Dermis blood vessel endothelial cell (primary cell): Measurements from ENCODE around the gene MAP4K2. TPM values are rescaled to one million over a fixed set of nuclear protein-coding genes. Genes with fewer than 3 reads are reported as not detected.
A peak's percentile ranks its signal among the peaks of the same experiment; 100 is the strongest.

Source experiments
- DNase-seq: peaks from one replicate; pipeline ENCODE4 v3.0.0; 2010
- total RNA-seq: library from RNA; depleted of rRNA; stranded (reverse); fragments of >200 nt; gene quantifications from 2 replicates; pipeline ENCODE4 v1.2.3, GENCODE V29; 2014

MAP4K2 gene
- total RNA-seq, 1 donor from 2014 or later = 46.1 TPM

DNA sequence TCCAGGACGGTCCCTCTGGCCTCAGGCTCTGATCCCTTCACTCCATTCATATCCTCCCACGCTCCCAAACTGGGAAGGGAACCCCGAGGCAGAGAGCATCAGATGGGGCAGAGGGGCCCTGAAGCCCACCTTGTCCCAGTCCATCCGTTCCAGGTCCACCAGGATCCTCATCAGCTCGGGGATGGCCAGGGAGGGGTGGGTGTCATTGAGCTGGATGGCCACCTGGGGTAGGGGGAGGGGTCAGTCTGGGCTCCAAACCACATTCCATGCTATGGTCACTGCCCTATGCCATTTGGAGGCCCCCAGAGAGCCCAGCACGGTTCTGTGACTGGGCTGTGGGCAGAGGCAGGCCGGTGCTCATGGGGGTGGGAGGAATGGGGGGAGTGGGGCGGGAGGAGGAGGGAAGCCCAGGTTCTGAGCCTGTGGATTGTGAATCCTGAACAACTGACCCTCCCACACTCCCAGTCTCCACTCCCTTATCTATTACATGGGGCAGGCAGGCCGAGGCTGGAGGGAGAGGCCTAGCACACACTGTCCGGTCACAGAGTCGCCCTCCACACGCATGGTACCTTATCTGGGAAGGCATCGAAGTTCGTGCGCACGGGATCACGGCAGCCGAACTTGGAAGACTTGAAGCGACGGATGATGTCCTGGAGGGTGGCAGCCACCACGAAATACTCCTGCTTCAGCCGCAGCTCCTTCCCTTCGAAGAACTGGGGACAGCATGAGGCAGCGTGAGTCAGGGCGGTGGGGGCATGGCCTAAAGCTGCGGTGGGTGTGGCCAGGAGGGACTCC lies 48.7 kb downstream of the MAP4K2 start:
- DNase-seq = no peak

DNA sequence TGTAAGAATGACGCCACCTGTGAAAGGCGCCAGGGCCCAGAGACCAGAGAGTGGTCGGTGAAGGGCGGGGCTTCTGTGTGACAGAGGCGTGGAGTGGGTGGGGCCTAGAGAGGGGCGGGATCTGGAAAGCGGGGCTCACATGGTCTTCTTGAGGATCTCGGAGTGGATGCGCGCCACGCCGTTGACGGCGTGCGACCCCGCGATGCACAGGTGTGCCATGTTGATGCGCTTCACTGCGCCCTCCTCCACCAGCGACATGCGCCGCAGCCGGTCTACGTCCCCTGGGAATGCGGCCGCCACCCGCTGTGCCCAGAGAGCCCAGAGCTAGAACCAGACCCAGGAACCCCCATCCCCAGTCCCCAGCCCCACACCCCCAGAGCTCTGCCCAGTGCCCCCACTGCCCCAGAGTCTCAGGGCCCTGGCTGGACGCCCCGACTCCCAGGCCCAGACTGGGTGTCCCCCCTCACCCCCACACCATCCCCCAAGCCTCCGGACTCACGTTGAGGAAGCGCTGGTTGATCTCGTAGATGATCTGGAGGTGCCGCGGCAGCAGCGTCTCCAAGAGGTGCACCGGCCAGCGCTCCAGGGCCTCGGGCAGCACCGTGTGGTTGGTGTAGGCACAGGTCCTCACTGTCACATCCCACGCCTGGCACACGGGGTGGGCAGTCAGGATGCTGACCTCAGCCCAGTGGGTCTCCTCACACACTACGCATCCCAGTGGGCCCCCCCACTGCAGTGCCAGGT lies 49.5 kb downstream of the MAP4K2 start:
- DNase-seq = no peak

DNA sequence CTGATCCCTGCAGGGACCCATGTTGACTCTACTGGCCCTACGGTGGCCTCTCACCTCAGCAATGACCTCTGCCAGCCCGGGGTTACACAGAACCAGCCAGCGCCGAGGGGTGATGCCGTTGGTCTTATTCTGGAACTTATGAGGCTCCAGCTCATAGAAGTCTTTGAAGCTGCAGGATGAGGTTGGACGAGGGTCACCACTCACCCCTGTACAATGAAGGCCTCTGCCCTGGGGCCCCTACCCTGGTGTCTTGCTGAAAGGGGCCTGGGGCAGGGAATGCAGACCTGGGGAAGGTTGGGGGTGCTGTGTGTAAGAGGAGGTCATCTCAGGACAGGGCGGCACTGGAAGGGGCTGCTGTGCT lies 50.0 kb downstream of the MAP4K2 start:
- no peak for DNase-seq

DNA sequence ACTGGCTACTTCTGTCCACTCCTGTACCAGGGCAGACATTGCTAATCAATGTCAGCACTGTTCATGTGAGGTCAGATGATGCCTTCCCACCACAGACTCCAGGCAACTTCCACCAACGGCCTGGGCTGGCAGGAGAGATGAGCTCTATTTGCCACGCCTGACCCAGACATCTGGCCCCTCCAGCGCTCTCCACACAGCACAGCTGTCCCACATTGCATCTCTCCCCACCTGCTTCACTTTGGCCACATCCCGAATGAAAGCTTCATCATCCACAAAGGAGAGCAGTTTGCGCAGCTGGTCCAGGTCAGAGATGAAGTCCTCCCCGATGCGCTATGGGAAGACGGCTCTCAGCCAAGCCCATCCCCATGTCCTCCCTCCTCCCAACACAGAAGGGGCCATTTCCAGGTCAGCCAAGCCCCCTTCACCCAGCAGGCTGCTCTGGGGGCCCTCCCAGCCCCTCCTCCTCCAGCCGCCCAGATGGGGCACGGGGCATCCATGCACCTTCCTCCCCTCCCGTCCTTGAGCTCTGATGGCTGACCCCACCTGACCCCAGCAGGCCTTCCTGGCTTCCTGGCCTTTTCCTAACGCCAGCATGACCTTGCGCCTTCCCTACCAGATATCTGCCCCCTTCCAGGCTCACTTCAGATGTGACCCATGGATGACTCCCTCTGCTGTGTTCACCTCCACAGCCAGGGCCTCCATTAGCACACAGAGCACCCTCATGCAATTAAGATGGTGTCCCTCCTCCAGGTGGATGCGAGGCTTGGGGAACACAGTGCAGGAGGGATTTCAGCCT lies 50.6 kb downstream of the MAP4K2 start:
- DNase-seq = no peak

DNA sequence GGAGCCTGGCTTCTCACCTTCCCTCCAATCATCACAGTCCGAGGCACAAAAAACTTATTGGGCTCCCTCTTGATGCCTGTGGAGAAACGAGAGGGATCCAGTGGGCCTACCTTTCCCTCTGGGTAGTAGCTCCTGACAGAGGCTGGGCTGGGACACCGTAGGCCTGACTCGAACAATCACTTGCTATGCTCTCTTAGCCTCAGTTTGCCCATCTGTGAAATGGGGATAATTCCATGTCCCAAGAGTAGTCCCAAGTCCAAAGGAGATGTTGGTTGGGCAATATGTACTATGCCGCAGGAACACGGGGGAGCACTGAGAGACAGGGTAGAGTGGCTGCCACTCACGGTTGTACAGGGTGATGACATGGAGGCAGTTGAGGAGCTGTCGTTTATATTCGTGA lies 51.4 kb downstream of the MAP4K2 start:
- no peak for DNase-seq

DNA sequence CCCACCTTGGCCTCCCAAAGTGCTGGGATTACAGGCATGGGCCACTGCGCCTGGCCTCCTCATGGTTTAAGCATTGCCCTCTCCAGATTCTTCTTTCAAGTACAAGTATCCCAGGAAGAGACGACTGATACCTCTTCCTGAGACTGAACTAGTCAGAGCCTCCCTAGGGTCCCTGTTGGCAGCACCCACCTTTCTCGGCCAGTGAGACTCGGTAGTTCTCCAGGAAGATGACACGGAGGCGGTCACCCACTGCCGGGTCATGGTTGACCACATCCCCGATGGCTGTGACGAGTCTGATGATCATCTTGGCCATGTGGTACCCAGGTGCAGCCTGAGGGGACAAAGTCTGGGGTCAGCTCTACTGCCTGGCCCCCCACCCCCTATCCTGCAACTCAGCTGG lies 51.9 kb downstream of the MAP4K2 start:
- DNase-seq = no peak

DNA sequence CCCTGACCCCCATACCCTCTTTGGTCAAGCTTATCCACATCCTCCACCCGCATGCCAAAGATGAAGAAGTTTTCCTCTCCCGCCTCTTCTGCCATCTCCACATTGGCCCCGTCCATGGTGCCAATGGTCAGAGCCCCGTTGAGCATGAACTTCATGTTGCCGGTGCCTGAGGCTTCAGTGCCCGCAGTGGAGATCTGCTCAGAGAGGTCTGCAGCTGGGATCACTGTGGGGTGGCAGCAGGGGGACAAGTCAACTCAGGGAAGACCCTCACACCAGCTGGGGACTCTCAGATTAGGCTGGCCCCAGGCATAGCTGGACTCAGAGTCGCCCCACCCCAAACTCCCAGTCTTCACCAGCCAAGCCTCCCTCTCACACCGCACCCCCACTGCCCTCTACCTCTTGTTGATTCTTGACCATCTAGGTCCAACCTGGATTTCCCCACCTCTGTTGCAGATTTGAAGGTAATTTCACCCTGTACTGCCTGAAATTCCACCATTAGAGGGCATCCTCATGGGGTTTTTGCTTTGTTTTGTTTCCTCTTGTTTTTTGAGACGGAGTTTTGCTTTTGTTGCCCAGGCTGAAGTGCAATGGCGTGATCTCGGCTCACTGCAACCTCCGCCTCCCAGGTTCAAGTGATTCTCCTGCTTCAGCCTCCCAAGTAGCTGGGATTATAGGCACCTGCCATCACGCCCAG lies 52.5 kb downstream of the MAP4K2 start:
- DNase-seq = no peak

DNA sequence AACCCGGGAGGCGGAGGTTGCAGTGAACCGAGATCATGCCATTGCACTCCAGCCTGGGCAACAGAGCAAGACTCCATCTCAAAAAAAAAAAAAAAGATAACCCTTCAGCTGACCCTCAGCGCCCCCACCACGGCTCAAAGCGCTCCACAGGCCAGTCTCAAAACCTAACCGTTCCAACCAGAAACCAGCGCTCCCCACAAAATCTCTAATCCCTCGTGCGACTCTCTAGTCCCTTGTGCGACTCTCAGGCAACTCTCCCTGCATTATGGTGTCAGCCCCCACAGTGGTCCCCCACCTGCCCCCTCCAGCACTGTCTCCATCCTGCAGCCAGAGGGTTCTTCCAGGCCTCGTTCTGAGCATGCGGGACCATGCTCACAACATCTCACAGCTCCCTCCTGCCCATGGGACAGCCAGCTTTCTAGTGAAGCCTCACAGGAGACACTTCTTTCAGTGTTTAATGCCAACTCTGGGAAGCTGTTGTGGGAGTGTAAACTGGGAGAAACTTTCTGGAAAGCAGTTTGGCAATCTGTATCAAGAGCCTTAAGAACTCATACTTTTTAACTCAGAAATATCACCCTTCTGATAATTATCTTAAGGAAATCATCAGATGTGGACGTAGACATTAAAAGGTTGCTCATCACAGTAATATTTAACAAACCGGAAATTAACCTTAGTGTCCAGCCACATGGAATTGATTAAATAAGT lies 54.9 kb downstream of the MAP4K2 start:
- DNase-seq = no peak

DNA sequence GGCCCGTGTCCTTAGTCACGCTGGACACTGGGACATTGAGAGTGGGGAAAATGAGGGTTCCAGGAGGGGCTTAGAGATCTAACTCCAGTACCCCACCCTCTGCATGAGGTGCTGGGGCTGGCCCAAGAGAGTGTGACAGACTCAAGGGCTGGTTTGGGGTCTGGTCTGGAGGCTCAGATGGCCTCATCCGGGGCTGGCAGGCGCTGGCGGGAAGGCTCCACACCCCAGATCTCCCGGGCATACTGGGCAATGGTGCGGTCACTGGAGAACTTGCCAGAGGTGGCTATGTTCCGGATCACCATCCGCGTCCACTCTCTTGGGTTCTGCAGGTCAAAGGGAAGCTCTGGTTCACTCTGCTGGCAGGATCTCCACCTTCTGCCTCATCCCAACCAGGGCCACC lies 56.5 kb downstream of the MAP4K2 start:
- DNase-seq = no peak

DNA sequence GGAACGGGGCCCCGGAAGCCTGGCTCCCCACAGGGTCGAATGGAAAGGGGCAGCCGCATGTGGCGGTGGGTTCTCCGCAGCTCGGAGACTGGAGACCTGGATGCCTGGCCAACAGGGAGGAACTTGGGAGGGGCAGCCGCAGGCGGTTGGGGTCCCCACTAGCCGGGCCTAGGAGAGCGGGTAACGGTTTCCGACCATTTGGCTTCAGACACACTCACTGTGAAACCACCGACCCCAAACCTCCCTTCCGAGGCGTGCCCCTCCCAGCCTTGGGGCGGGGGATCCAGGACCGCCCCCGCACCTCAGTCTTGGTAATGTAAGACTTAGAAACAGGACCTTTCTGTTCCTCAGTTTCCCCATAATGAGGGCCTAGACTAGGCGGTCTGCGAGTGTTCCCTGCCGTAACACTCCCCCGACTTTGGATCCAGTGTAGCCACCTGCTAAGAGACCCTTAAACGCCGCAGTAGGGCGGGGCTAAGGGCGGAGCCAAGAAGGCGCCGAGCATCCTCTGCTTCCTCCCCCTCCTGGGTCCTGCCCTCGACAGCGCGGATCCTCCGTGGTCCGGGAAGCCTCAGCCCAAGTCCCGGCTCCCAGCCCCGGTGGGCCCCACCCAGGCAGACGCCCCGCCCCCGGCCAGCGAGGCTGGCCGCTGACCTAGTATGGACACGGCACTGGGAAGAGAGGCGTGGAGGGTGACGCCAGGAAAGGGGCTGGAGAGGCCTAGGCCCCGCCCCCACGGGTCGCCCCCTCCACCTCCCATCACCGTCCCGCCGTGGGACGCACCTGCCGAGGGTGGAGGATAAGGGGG lies 57.3 kb downstream of the MAP4K2 start:
- peak; percentile 67 for DNase-seq

DNA sequence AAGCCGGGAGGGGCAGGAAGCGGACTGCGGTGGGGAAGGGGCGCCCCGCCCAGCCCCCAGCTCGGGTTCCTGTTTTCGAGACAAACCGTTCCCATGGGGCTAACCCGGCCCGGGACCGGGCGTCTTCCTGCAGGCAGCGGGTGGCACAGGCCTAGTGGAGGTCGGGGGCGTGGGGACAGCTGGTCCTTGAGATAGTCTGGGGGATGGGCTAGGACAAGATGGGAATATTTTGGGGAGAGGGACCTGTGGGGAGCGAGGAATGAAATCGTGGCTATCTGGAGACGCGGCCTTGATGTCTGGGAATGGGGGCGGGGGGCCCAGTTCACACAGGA lies 57.9 kb downstream of the MAP4K2 start:
- DNase-seq = no peak

DNA sequence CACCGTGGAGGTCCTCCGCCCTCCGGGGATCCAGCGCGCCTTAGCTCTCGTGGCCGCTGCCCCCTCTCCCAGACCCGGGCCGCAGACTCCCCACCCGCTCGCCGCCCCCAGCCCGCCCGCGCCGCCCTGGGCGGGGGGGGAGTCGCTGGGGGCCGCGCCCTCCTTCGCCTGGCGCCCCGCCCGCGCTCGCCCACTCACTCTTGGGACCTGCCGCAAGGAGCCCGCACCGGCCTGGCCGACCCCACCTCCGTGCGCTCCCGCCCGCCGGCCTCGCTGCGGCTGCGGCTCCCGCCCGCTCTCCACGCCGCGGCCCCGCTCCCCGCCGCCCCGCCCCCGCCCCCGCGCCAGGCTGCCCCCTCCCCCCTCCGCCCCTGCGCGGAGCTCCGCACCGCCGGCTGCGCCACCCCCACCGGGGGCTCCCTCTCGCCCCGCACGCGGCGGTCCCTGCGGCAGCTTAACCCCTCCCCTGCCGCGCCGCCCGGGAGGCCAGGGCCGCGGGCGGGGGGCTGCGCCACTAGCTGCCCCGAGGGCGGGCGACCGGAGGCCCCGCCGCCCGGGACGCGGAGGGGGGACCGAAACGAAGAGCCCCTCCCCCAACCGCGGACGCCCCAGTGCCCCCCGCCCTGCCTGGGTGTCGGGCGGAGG lies 58.3 kb downstream of the MAP4K2 start:
- DNase-seq = no peak

DNA sequence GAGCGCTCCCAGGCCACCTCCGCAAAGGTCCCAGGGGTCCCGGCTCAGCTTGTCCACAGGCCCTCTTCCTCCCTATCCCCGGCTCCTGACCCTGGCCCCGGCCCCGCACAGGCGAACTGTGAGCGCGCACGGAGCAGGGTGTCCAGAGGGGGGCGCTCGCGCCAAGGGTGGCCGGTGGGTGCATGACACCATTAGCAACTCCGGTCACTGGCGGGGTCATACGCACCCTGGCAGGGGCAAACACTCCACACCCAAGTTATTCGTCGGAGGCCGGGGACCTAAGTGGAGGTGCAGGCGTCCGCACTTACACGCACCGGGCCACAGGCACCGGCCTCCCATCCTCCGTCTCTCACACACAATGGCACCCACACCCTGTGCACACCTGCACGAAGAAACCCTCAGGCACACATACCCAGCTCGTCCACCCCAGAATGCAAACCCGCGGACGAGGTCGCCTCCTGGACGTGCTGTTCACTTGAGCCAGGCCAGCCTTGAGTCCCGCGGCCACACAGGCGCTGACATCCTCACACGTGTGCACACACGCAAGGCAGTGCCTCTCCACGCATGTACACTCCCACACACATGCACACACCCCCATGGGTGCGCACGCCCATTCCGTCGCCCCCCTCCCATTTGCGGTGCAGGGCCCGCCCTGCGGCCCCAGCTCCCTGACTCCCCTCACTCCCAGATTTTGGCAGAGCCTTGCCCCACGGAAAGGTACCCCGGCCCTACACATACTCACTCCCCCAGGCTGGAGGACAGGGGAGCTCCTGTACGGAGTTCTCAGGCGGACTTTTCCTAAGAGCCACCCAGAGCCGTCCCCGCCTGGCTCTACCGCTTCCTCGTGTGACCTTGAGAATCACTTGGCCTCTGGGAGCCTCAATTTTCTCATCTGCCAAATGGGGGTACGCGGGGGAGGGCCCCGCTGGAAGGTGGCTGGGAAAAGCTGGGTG lies 59.1 kb downstream of the MAP4K2 start, which contains the start of gene RASGRP2:
RASGRP2 (minus strand) TSS at position 552 of the 953 bp plus-strand sequence. CDS start 1,276 bp downstream, outside the sequence.
- peak; percentile 49 for DNase-seq

DNA sequence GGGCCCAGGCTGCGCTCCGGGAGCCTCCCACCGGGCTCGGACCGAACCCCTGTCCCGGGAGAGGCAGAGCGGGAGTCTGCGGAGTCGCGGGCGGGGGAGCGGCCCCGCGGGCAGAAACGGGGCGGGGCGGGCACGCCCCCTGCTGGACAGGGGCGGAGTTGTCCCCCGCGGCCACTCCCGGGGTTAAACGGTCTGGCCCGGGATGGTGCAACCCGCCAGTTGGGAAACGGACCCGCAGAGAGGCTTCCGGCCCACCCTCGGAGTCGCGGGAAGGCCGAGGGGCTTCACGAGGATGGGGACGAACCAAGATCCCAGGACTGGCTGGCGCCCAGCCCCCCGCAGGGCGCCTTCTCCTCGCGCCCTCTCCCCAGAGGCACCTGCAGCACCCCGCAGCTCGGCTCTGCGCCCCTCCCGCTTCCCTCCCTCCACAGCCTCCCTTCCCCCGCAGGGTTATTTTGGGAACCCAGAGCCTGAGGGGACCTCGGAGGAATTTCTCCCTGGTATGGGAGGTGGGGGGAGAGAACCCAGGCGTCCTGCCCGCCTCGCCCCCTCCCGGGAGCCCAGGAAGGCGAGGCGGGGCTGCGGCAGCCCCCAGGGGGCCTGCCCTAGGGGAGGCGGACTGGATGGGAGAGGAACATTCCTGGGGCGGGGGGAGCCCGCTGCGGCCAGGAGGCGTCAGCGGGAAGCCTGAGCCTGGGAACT lies 60.0 kb downstream of the MAP4K2 start:
- peak; percentile 50 for DNase-seq

DNA sequence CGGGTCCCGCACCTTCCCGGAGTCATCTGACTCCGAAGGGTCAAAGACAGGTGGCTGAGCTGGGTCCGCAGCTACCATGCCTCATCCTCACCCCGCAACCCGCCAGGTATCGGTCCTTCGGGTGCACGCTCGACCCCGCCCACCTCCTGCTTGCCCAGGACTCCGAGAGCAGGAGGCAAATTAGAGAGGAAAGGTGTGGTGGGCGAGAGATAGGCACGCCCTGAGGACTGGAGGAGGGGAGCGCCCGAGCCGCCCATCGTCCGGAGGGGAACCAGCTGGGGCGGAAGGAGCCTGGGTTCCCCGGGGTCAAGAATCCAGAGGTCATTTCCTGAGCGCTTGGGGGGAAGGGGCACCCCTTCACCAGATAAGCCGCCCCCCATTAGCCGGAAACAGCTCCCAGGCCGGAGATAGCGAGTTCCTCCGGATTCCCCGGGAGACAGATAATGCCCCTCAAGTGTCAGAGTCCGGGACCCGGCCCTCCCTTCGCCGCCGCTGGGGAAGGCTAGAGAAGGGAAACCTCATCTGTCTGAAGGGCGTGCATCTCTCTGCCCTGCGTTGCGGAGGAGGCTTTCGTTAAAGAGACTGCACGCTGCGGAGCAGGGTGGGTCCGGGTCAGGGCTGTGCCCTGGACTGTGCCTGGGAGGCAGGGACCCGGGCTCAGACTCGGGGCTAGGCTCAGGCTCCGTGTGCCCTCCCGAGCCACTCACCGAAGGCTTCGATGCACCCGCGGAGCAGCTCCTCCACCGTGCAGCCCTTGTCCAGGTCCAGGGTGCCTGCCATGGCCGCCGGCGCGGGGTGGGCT lies 60.7 kb downstream of the MAP4K2 start:
- DNase-seq = no peak

DNA sequence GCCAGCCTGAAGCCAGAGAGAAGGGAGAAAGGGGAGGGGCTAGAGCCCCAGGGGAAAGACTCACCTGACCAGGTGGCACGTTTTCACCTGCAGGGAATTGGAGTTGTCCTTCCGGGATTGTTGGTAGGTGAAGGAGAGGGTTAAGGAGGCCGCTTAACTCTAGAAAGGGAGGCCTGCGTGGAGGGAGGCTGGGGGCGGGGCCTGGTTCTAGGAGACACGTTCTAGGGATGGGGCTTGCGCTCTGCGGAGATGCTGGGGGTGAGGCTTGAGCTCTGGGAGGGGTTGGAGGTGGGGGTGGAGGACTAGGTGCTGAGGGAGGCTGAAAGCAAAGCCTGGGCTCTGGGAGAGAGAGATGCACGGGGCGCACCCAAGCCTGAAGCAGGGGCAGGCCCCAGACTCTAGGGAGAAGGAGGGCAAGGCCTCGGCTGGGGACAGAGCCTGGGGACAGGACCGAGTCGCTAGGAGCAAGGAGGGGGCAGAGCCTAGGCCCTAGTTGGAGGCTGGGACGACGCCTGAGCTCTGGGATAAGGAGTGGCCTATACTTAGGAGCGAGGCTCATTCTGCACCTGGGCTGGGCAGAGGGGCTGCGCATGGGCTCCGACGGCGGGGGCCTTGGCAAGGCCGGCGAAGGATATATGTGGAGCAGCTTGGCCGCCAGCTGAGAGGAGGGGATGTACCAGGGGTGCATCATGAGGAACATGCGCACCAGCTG lies 61.5 kb downstream of the MAP4K2 start:
- no peak for DNase-seq

DNA sequence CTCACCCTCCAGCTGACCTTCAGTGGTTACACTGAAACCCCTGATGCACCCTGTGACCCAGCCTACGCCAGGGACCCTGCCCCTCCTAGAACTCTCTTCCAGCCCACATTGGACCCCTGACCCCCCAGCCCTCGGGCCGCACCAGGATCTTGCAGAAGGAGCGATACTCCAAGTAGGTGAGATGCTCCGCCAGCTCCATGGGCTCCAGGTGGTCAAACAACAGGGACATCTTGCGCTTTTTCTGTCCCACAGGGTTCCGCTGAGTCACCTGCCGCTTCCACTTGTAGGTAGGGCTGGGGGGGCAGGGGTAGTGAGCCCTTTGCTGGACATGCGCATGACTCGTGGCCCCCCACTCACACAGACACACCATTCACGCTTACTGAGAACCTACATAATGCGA lies 63.1 kb downstream of the MAP4K2 start:
- no peak for DNase-seq
